HepG2 (cell line): Measurements from ENCODE around the gene HEPACAM2. TPM values are rescaled to one million over a fixed set of nuclear protein-coding genes. Genes with fewer than 3 reads are reported as not detected.

Source experiments
- ATM ChIP-seq: fragments of 450-650 bp; IDR thresholded peaks from 2 replicates; pipeline ENCODE4 v1.7.1; 2017; ENCODE audit warnings: mild to moderate bottlenecking, borderline replicate concordance
- BHLHE40 ChIP-seq: IDR thresholded peaks from 2 replicates; pipeline ENCODE4 v1.6.1; 2011; ENCODE audit warnings: low read length, improper control_type of control experiment
- FOXM1 ChIP-seq: sonication (generic); formaldehyde crosslinking; IDR thresholded peaks from 2 replicates; pipeline ENCODE4 v1.5.0; 2020; ENCODE audit warnings: missing genetic modification reagents
- GFI1 ChIP-seq: sonication (generic); formaldehyde crosslinking; IDR thresholded peaks from 2 replicates; pipeline ENCODE4 v1.5.0; 2020; ENCODE audit warnings: missing genetic modification reagents, mild to moderate bottlenecking, borderline replicate concordance
- KDM6A ChIP-seq: IDR thresholded peaks from 2 replicates; pipeline ENCODE4 v1.6.1; 2016; ENCODE audit warnings: low read depth
- MTF1 ChIP-seq: sonication (generic); formaldehyde crosslinking; IDR thresholded peaks from 2 replicates; pipeline ENCODE4 v1.5.0; 2020; ENCODE audit warnings: missing genetic modification reagents
- NCOA2 ChIP-seq: sonication (generic); formaldehyde crosslinking; IDR thresholded peaks from 2 replicates; pipeline ENCODE4 v1.8.0; 2022; ENCODE audit warnings: inconsistent platforms
- PITX1 ChIP-seq: sonication (generic); formaldehyde crosslinking; IDR thresholded peaks from 2 replicates; pipeline ENCODE4 v1.5.1; 2020; ENCODE audit warnings: mild to moderate bottlenecking, missing genetic modification reagents
- PRMT3 ChIP-seq: sonication (generic); formaldehyde crosslinking; IDR thresholded peaks from 2 replicates; pipeline ENCODE4 v1.8.1; 2022; ENCODE audit warnings: low read depth, mild to moderate bottlenecking, moderate library complexity, missing genetic modification reagents, borderline replicate concordance
- TAF15 ChIP-seq: fragments of 200-400 bp; formaldehyde crosslinking; IDR thresholded peaks from one replicate; pipeline ENCODE4 v1.6.1; 2018; ENCODE audit warnings: mild to moderate bottlenecking, low read depth, low read length; ENCODE audit not compliant: poor library complexity, severe bottlenecking
- ZKSCAN8 ChIP-seq: IDR thresholded peaks from 2 replicates; pipeline ENCODE4 v1.6.1; 2016; ENCODE audit warnings: borderline replicate concordance, missing genetic modification reagents, missing compliant biosample characterization
- ZNF607 ChIP-seq: sonication (generic); formaldehyde crosslinking; IDR thresholded peaks from 2 replicates; pipeline ENCODE4 v1.5.1; 2020; ENCODE audit warnings: missing genetic modification reagents, mild to moderate bottlenecking, borderline replicate concordance
- ZSCAN9 ChIP-seq: IDR thresholded peaks from 2 replicates; pipeline ENCODE4 v1.6.1; 2016; ENCODE audit warnings: borderline replicate concordance
- polyA plus RNA-seq, 8 experiments: library from polyadenylated mRNA; depleted of rRNA in 3 of 8; stranded (reverse) in 7 of 8; unstranded in 1 of 8; fragments of >200 nt; fragmentation: Illumina TruSeq in 4 of 8; extraction: Trizol in 4 of 8; gene quantifications; 2 replicates each; pipeline versions ENCODE4 v1.2.1 to v1.2.3, GENCODE V29; 2011 to 2016; ENCODE audit warnings: low read depth in 4 of 8, missing spikeins in 1 of 8, mixed read lengths in 1 of 8; ENCODE audit not compliant: insufficient read depth in 1 of 8
- total RNA-seq, 5 experiments: library from RNA; depleted of rRNA; stranded (reverse); fragments of >200 nt; fragmentation: Illumina TruSeq; extraction: Trizol; gene quantifications; 2 replicates each; pipeline ENCODE4 v1.2.3, GENCODE V29; 2016; ENCODE audit warnings: low read depth in 1 of 5
- TF ChIP-seq, protein P1 (sequence below): sonication (generic); formaldehyde crosslinking; IDR thresholded peaks from 2 replicates; pipeline ENCODE4 v1.4.0; 2020; ENCODE audit warnings: low read depth, missing genetic modification reagents
- TF ChIP-seq, protein P2 (sequence below): sonication (generic); formaldehyde crosslinking; IDR thresholded peaks from 2 replicates; pipeline ENCODE4 v1.4.0; 2020; ENCODE audit warnings: missing genetic modification reagents, borderline replicate concordance
- TF ChIP-seq, protein P3 (sequence below): sonication (generic); formaldehyde crosslinking; IDR thresholded peaks from 2 replicates; pipeline ENCODE4 v1.4.0; 2020; ENCODE audit warnings: low read depth, mild to moderate bottlenecking, missing genetic modification reagents
- TF ChIP-seq, protein P4 (sequence below): IDR thresholded peaks from 2 replicates; pipeline ENCODE4 v1.6.1; 2012; ENCODE audit warnings: inconsistent platforms
- TF ChIP-seq, protein P5 (sequence below): sonication (generic); formaldehyde crosslinking; IDR thresholded peaks from 2 replicates; pipeline ENCODE4 v1.5.0; 2020; ENCODE audit warnings: missing genetic modification reagents
- TF ChIP-seq, protein P6 (sequence below): sonication (generic); formaldehyde crosslinking; IDR thresholded peaks from 2 replicates; pipeline ENCODE4 v1.5.0; 2020; ENCODE audit warnings: mild to moderate bottlenecking, missing genetic modification reagents

Gene HEPACAM2
- total and polyA plus RNA-seq, 2 of the 13 experiments (the other 11 are each of a cell fraction or from before 2014, with no cell fraction given) = not detected

DNA sequence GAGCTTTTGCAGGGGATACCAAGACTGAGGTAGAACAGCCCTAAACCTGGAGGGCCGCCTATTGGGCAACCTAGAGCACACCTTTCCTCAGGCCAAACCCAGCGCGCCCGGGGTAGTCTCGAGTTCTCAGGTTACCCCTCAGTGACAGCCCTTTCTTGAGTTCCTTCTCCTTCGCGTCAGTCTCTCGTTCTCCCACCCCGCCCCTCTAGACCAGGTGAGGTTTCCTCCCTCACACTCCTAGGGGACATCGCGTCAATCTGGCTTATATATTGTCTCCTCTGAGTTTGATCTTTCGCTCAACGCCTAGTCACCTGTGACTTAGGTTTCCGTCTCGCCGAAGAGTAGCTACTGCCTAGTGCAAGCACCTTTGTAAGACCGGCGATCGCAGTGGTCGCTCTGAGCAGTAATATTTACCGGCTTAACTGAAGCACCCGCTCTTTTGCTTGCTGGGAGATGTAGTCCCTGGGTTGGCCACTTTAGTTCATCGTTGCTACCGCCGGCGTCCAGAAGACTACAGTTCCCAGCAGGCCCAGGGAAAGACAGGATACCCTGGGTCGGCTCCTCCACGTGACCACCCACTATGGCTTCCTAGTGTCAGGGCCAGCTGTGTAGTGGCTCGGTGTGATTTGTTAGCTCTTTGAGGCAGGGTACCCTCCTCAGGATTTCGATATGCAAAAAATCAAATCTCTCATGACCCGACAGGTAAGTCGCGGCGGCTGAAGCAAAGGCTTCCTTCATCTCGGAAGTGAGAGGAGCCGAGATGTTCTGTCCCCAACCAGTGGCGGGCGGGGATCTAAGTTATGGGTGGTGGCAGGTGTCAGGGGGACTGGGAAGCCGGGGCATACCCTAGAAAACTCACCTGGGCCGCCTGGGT lies 5.8 kb upstream of the HEPACAM2 start, which contains the start of gene VPS50 (continued):
- TF ChIP-seq, protein P1, sequence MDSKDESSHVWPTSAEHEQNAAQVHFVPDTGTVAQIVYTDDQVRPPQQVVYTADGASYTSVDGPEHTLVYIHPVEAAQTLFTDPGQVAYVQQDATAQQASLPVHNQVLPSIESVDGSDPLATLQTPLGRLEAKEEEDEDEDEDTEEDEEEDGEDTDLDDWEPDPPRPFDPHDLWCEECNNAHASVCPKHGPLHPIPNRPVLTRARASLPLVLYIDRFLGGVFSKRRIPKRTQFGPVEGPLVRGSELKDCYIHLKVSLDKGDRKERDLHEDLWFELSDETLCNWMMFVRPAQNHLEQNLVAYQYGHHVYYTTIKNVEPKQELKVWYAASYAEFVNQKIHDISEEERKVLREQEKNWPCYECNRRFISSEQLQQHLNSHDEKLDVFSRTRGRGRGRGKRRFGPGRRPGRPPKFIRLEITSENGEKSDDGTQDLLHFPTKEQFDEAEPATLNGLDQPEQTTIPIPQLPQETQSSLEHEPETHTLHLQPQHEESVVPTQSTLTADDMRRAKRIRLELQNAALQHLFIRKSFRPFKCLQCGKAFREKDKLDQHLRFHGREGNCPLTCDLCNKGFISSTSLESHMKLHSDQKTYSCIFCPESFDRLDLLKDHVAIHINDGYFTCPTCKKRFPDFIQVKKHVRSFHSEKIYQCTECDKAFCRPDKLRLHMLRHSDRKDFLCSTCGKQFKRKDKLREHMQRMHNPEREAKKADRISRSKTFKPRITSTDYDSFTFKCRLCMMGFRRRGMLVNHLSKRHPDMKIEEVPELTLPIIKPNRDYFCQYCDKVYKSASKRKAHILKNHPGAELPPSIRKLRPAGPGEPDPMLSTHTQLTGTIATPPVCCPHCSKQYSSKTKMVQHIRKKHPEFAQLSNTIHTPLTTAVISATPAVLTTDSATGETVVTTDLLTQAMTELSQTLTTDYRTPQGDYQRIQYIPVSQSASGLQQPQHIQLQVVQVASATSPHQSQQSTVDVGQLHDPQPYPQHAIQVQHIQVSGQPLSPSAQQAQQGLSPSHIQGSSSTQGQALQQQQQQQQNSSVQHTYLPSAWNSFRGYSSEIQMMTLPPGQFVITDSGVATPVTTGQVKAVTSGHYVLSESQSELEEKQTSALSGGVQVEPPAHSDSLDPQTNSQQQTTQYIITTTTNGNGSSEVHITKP = no peak
- TF ChIP-seq FOXM1 (CRISPR knock-in tag) (no peak), ATM (no peak), MTF1 (CRISPR knock-in tag) (no peak), KDM6A (CRISPR knock-in tag) (no peak), BHLHE40 (peak; percentile 41; the same call in 1 of the 2 replicates), NCOA2 (CRISPR knock-in tag) (no peak; the same call in 1 of the 2 replicates), ZKSCAN8 (CRISPR knock-in tag) (no peak), TAF15 (no peak), ZSCAN9 (CRISPR knock-in tag) (no peak), GFI1 (CRISPR knock-in tag) (peak; percentile 80; the same call in 1 of the 2 replicates), PRMT3 (no peak), PITX1 (CRISPR knock-in tag) (peak; percentile 76; the same call in 1 of the 2 replicates), ZNF607 (CRISPR knock-in tag) (no peak; the same call in 1 of the 2 replicates)
- TF ChIP-seq, protein P2, sequence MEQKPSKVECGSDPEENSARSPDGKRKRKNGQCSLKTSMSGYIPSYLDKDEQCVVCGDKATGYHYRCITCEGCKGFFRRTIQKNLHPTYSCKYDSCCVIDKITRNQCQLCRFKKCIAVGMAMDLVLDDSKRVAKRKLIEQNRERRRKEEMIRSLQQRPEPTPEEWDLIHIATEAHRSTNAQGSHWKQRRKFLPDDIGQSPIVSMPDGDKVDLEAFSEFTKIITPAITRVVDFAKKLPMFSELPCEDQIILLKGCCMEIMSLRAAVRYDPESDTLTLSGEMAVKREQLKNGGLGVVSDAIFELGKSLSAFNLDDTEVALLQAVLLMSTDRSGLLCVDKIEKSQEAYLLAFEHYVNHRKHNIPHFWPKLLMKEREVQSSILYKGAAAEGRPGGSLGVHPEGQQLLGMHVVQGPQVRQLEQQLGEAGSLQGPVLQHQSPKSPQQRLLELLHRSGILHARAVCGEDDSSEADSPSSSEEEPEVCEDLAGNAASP (CRISPR knock-in tag) = peak; percentile 10; the same call in 1 of the 2 replicates
- TF ChIP-seq, protein P3, sequence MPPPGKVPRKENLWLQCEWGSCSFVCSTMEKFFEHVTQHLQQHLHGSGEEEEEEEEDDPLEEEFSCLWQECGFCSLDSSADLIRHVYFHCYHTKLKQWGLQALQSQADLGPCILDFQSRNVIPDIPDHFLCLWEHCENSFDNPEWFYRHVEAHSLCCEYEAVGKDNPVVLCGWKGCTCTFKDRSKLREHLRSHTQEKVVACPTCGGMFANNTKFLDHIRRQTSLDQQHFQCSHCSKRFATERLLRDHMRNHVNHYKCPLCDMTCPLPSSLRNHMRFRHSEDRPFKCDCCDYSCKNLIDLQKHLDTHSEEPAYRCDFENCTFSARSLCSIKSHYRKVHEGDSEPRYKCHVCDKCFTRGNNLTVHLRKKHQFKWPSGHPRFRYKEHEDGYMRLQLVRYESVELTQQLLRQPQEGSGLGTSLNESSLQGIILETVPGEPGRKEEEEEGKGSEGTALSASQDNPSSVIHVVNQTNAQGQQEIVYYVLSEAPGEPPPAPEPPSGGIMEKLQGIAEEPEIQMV (CRISPR knock-in tag) = no peak
- TF ChIP-seq, protein P4, sequence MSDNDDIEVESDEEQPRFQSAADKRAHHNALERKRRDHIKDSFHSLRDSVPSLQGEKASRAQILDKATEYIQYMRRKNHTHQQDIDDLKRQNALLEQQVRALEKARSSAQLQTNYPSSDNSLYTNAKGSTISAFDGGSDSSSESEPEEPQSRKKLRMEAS = peak; percentile 93
- TF ChIP-seq, protein P5, sequence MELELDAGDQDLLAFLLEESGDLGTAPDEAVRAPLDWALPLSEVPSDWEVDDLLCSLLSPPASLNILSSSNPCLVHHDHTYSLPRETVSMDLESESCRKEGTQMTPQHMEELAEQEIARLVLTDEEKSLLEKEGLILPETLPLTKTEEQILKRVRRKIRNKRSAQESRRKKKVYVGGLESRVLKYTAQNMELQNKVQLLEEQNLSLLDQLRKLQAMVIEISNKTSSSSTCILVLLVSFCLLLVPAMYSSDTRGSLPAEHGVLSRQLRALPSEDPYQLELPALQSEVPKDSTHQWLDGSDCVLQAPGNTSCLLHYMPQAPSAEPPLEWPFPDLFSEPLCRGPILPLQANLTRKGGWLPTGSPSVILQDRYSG = no peak
- TF ChIP-seq, protein P6, sequence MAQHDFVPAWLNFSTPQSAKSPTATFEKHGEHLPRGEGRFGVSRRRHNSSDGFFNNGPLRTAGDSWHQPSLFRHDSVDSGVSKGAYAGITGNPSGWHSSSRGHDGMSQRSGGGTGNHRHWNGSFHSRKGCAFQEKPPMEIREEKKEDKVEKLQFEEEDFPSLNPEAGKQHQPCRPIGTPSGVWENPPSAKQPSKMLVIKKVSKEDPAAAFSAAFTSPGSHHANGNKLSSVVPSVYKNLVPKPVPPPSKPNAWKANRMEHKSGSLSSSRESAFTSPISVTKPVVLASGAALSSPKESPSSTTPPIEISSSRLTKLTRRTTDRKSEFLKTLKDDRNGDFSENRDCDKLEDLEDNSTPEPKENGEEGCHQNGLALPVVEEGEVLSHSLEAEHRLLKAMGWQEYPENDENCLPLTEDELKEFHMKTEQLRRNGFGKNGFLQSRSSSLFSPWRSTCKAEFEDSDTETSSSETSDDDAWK (CRISPR knock-in tag) = no peak
